Fibroblast of mammary gland (primary cell): ENCODE measurements around the gene WDR82.

Experiments used
- DNase-seq: peaks from one replicate; pipeline ENCODE4 v3.0.0-alpha.2; 2010; ENCODE audit warnings: low read depth
- H3K4me3 ChIP-seq: 2 replicates; pipeline ENCODE4 v1.5.1; 2011; ENCODE audit warnings: low read depth, mild to moderate bottlenecking, low read length, moderate library complexity; ENCODE audit not compliant: control insufficient read depth
- TF ChIP-seq, protein P1 (sequence below): conservative IDR thresholded peaks from 2 replicates; pipeline ENCODE4 v1.5.1; 2011; ENCODE audit warnings: low read depth, low read length, inconsistent platforms; ENCODE audit not compliant: control insufficient read depth, insufficient read depth

The WDR82 gene

DNA sequence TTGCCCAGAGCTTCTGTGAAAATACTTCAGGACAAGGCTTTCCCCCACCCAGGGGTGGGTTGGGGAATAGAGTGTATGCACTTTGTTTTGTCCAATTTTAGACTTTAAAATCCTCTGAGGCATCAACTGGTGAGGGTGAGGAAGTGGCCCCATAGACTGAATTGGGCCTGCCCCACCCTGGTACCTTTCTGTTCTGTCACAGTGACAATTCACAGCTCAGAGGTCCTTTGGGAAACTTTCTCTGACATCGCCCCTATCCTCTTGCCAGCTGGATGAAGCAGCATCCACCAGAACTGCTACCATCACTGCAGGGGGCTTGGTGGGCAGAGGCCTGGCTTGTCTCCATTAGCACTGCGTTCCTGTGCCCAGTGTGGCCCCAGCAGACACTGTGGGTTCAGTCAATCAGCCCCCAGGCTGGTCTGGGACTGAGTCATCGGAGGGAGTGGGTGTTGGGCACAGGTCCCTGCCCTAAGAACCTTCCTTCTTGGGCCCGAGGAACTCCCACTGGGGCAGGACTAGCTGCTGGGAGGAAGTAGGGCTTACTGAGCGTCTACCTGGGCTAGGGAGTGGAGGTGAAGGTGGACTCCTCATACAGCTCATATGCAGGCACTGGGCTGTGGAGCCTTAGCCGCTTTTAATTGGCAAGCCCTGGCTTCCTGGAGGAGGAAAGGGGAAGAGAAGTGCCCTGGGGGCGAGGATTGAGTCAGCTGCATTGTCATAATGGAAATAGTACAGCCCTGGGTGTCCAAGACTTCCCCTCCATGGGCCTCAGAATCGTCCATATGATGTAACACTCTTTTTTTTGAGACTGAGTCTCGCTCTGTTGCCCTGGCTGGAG, 34.4 kb downstream of the WDR82 start:
- H3K4me3 ChIP-seq = no peak overlapping the region
- TF ChIP-seq, protein P1, sequence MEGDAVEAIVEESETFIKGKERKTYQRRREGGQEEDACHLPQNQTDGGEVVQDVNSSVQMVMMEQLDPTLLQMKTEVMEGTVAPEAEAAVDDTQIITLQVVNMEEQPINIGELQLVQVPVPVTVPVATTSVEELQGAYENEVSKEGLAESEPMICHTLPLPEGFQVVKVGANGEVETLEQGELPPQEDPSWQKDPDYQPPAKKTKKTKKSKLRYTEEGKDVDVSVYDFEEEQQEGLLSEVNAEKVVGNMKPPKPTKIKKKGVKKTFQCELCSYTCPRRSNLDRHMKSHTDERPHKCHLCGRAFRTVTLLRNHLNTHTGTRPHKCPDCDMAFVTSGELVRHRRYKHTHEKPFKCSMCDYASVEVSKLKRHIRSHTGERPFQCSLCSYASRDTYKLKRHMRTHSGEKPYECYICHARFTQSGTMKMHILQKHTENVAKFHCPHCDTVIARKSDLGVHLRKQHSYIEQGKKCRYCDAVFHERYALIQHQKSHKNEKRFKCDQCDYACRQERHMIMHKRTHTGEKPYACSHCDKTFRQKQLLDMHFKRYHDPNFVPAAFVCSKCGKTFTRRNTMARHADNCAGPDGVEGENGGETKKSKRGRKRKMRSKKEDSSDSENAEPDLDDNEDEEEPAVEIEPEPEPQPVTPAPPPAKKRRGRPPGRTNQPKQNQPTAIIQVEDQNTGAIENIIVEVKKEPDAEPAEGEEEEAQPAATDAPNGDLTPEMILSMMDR = no peak
- DNase-seq = peak; percentile 59

DNA sequence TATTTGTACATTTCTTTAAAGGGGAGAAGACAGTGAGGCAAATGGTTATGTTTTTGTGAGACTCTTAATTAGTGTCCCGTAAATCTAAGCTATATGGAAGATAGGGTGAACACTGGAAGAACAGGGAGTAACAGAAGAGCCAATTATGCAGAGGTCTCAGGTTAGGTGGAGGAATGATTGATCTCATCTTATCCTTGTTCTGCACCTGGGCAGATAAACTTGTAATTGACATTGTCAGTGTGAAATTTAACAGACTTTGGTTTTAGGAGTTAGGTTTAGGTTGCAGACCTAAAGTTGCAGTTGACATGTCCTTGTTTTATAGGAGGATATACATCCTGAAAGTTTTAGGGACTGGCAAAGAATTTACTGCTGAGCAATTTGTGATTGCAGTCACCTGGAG, 36.4 kb downstream of the WDR82 start:
- H3K4me3 ChIP-seq = no peak overlapping the region
- TF ChIP-seq, protein P1 = no peak
- no peak for DNase-seq

DNA sequence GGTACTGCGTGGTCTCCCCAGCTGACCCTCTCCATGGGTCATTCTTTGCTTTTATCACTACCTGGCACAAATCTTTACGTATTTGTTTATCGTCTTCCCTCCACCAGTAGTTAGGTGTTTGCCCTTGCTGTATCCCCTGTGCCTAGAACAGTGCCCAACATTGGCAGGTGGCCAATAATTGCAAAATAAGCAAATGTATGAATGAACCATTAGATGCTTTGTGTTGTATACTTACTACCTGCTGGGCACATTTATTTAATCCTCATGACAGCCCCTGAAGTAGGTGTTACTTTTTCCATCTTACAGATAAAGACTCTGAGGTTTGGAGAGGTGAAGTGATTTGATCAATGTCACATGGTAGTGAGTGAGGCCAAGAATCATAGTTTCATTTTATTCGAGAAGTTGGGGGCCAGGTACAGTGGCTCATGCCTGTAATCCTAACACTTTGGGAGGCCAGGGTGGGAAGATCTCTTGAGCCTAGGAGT, 37.5 kb downstream of the WDR82 start:
- TF ChIP-seq, protein P1 = no peak
- no peak overlapping the region for H3K4me3 ChIP-seq
- no peak for DNase-seq

DNA sequence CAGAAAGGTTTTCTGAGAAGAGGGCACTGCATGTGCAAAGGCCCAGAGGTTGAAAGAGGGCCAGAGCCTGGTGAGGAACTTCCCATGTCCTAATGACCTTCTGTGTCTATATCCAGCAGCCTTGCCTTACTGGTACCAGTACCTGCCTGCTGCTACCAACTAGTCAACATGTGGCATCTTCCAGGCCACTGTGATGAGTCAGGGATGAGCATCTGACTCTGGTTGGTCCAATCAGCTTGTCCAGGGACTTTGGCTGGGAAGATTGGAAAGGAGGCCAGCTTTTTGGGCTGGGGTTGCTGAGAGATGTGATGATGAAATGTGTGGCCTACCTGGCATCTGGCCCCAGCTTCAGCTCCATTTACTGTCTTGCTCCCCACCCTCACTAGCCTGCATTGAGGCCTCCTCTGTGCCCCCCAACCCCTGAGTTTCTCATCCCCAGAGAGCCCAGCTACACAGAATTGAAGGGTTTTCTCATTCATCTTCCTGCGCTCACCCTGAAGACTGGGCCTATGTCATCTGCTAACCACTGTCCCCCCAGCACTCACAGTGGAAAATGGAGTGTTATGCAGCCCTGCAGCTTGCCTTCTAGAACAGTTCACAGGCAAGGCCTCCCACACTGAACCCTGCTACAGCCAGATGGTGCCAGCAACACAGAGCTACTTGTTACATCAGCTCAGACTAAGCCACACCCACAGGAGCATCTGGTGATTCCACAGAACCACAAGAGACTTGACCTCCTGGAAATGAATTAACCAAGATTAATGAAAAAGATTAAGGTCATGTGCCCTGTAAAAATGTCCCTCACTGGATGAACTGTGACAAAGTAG, 38.2 kb downstream of the WDR82 start:
- DNase-seq = peak; percentile 98
- H3K4me3 ChIP-seq = peak overlapping the region; percentile 90
- TF ChIP-seq, protein P1 = no peak

DNA sequence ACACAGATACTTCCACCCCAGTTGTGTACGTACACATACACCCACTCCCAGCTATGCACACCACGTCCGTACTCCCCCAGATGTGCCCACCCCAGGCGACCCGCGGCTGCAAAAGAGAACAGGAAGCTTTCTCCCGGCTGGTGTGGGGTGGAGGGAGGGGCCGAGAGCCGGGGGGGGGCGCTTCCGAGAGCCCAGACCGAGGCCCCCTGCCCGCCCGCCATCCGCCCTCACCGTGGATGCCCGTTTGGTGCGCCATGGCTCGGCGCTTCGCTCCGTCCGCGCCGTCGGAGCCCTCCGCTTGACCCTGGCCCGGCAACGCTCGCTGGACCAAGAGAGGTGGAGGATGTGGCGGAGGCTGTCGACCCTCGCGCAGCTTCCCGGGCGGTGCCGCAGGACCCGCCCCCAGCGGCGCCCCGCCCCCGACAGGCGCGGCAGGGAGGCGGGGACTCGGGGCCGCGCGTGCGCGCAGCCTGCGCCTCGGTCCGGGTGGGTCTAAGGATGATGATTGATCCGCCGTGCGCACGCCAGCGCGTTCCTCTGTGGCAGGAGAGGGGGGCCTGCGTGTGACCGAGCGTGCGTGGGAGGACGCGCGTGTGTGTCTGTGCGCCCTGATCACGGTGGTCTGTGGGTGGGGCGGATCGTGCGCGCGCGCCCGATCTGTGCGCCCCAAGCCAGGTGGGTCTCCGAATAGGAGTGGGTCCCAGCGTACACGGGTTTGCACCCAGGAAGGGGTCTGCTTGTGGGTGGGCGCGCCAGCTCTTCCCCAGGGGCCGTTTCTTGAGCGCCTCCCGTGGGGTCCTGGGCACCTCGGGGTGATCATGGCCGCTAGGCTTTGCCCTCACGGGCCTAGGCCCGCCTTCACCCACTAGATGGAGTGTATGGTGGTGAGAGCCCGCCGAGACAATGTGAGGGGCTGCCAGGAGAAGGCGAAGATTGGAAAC, 39.4 kb downstream of the WDR82 start, which contains the start of gene TWF2:
TSS of gene TWF2 (minus strand) at position 398 of the 941 bp plus-strand sequence. CDS start at position 256, 142 bp downstream.
- DNase-seq = peak; percentile 70
- H3K4me3 ChIP-seq = peak within 1 kb of the TSS; percentile 90
- TF ChIP-seq, protein P1 = peak; percentile 36
